Fibroblast of villous mesenchyme (primary cell): ENCODE results near the gene GART. TPM values are rescaled to one million over a fixed set of nuclear protein-coding genes. Genes with fewer than 3 reads are reported as not detected.

Experiments used
- DNase-seq: peaks from one replicate; pipeline ENCODE4 v3.0.0-alpha.2; 2010; ENCODE audit warnings: low read depth
- H3K4me3 ChIP-seq: 2 replicates; pipeline ENCODE4 v1.5.1; 2011; ENCODE audit warnings: low read depth, mild to moderate bottlenecking, low read length
- CTCF ChIP-seq: IDR thresholded peaks from 2 replicates; pipeline ENCODE4 v1.5.1; 2012; ENCODE audit warnings: low read depth, mild to moderate bottlenecking, low read length; ENCODE audit not compliant: insufficient read depth
- total RNA-seq: library from RNA; depleted of rRNA; stranded (reverse); fragments of >200 nt; gene quantifications from 2 replicates; pipeline ENCODE4 v1.2.3, GENCODE V29; 2012

GART gene
- total RNA-seq, 1 donor = 109 TPM

GRCh38 chr21:33487996-33488395 lies 53.9 kb downstream of the GART start:
- no peak overlapping the region for H3K4me3 ChIP-seq
- no peak for TF ChIP-seq CTCF
- no peak for DNase-seq

- TF ChIP-seq CTCF = no peak
- no peak overlapping the region for H3K4me3 ChIP-seq
- DNase-seq = no peak
Observed at GRCh38 chr21:33481314-33481943, 60.5 kb downstream of the GART start.

- peak overlapping the region; percentile 75 for H3K4me3 ChIP-seq
- no peak for DNase-seq
- TF ChIP-seq CTCF = no peak
Observed at GRCh38 chr21:33480481-33481103, 61.3 kb downstream of the GART start.

GRCh38 chr21:33479679-33480480 lies 62.0 kb downstream of the GART start, which contains the start of gene TMEM50B:
TMEM50B (minus strand) TSS chr21:33479974; CDS start chr21:33468885, 11,089 bp downstream.
- DNase-seq = peak; percentile 95
- H3K4me3 ChIP-seq = peak within 1 kb of the TSS; percentile 81
- TF ChIP-seq CTCF = peak; percentile 45

GRCh38 chr21:33478935-33479678 lies 62.8 kb downstream of the GART start:
- TF ChIP-seq CTCF = peak; percentile 21
- H3K4me3 ChIP-seq = peak overlapping the region; percentile 81
- peak; percentile 34 for DNase-seq

- TF ChIP-seq CTCF = no peak
- no peak for DNase-seq
- H3K4me3 ChIP-seq = peak overlapping the region; percentile 81
Observed at GRCh38 chr21:33478182-33478581, 63.7 kb downstream of the GART start.
